Measurements from ENCODE around the gene EXOC3. TPM values are rescaled to one million over a fixed set of nuclear protein-coding genes. Genes with fewer than 3 reads are reported as not detected.

Gene EXOC3
- total RNA-seq, 2 donors from 2014 or later = 71.3 to 86.3 TPM

DNA sequence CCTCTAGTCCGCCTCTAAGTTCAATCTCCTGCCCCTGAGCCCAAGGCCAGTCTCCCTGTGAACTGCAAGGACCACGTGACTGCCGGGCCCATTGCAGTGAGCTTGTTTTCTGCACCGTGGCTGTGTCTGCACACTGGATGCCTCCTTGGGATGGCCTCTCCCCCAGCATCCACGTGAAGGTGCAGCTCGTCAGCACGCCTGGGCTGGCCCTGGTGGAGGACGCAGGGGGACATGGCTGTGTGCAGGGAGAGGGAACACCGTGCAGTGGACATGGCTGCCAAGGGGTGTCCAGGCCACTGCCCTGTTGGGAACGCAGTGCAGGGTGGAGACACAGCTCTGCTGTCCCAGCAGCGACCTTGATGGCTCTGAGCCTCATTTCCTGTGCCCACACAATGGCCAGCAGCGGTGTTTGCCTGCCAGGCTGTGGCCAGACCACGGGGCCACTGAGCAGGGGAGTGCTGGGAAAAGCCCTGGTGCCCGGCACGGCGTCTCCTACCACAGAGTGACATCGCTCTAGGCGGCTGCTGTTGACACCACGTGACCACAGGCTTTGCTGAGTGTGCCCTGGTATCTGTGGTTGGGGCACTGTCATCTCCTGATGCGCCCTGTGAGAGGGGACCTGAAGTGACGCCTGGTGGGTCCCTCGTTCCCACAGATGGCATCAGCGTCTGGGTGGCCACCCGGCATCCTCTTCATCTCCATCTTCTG, 26.9 kb upstream of the EXOC3 start:
- Mint-ChIP-seq H3K36me3 (ENCODE audit: low read depth) (no peaks in the 10 kb centered on the region), H3K27ac (no peak overlapping the region), H3K27me3 (peaks cover 17% of the 10 kb centered on the region), H3K4me3 (no peak overlapping the region), H3K4me1 (no peaks in the 10 kb centered on the region)
- no peak for ATAC-seq
- DNase-seq = no peak
- H3K9me3 ChIP-seq (ENCODE audit: control insufficient read depth, low read length, poor library complexity, severe bottlenecking) = no peaks in the 10 kb centered on the region

DNA sequence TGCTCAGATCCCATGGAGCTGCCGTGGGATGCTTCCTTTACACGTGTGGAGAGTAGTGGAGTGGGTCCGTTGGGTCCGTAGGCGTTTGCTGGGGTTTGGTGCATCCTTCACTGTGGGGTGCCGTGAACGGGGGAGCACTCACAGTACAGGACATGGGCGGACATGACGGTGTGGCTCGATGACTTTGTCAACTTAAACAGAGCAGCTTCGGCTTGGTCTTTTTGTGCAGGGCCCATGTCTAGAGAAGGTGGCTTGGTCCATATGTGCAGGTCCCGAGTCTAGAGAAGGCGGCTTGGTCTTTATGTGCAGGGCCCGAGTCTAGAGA, 26.4 kb upstream of the EXOC3 start:
- no peaks in the 10 kb centered on the region for H3K9me3 ChIP-seq (ENCODE audit: control insufficient read depth, low read length, poor library complexity, severe bottlenecking)
- ATAC-seq = no peak
- no peak overlapping the region for H3K27ac Mint-ChIP-seq
- DNase-seq = no peak
- H3K4me3 Mint-ChIP-seq = no peak overlapping the region
- no peaks in the 10 kb centered on the region for H3K4me1 Mint-ChIP-seq
- H3K36me3 Mint-ChIP-seq (ENCODE audit: low read depth) = no peaks in the 10 kb centered on the region
- H3K27me3 Mint-ChIP-seq = peaks cover 14% of the 10 kb centered on the region

DNA sequence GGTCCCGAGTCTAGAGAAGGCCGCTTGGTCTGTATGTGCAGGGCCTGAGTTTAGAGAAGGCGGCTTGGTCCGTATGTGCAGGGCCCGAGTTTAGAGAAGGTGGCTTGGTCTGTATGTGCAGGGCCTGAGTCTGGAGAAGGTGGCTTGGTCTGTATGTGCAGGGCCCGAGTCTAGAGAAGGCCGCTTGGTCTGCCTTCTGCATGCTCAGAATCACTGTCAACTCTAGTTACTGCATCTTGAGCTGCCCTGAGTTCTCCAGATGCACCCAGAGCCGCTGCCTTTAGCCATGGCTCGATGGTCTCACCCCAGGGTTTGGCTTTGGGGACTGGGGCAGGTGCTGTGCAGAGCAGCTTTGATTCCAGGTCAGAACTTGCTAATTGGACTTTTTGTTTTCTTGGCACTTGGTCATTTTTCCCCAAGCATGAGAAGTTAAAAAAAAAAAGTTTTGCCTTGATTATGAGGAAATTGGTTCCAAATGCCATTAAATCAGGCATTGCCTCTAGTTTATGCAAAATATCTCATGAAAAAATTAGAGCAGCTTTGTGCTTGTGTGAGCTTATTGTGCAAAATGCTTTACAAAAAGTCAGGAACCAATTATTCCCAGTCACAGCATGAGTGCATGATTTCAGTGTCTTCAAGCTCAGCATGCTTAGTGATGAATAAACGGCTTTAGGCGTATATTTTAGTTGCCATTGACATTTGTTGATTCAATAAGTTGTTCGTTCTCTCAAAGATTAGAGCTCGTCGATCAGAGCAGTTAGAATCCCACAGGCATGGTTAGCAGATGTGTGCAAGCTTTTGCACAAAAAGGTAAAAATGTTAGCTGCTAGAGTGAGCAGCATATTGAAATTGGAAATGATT, 25.4 kb upstream of the EXOC3 start:
- Mint-ChIP-seq H3K36me3 (ENCODE audit: low read depth) (no peaks in the 10 kb centered on the region), H3K4me3 (no peak overlapping the region), H3K27me3 (peaks cover 7% of the 10 kb centered on the region), H3K27ac (no peak overlapping the region), H3K4me1 (no peaks in the 10 kb centered on the region)
- no peak for DNase-seq
- H3K9me3 ChIP-seq (ENCODE audit: control insufficient read depth, low read length, poor library complexity, severe bottlenecking) = no peaks in the 10 kb centered on the region
- no peak for ATAC-seq

DNA sequence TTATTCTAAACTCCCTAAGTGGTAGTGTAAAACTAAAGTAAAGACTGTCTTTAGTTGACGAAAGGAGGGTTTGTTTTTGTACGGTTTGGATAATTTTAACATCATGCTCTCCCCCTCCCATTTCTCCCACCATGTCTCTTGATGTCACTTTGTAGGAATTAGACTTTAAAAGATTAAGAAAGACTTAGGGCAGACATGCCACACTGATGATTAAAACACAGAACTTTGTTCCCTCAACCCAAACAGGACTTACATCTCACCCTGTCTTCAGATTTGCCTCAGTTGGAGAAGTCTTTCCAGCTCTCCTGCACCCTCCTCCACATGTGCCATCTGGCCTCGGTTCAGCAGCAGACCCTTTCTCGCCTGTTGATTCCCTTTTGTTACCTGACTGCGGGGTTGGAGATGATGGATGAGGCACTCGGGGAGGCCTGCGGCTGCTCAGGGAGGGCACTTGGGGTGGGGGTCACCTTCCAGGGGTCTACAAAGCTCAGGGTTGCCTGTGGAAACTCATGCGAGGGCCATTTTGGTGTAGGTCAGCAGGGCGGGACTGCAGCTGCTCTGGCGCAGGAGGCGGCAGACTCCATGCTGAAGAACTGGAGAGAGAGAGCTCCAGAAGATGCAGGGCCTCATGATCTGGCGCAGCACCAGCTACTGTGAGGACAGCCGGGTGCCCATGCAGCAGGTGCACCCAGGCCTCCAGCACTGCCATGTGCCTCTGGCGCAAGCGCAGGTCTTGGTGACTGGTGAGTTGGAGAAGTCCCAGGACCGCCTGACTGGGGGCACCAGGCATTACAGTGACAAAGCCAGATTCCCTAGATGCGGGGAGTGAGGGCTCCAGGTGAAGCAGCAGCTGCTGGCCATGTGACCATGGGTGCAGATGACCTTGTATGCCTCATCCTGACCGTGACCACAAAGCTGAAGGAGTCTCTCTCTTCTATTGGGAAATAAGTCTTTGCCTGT, 24.5 kb upstream of the EXOC3 start:
- Mint-ChIP-seq H3K27ac (no peak overlapping the region), H3K4me3 (no peak overlapping the region), H3K36me3 (ENCODE audit: low read depth) (no peaks in the 10 kb centered on the region), H3K4me1 (no peaks in the 10 kb centered on the region), H3K27me3 (peaks cover 4% of the 10 kb centered on the region)
- no peaks in the 10 kb centered on the region for H3K9me3 ChIP-seq (ENCODE audit: control insufficient read depth, low read length, poor library complexity, severe bottlenecking)
- DNase-seq (no peak), ATAC-seq (no peak)

DNA sequence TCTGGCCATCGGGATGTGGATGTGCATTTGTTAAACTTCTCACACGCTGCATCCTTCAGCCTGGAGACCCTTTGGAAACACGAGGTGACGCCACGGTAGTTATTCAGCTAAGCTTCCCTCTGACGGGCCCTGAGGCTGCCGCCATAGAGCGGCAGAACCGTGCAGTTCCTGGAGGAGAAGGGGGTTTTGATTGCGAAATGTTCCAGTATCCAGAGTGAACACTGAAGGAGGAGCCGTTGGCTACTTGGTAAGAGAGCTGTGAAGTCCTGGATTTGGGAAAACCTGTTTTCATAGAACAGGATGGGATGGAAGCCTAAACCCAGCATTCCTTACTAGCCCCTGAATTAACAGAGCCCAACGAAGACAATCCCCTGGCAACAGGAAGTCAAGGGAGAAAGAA, 23.0 kb upstream of the EXOC3 start:
- DNase-seq (no peak), ATAC-seq (no peak)
- Mint-ChIP-seq H3K4me3 (no peak overlapping the region), H3K27me3 (no peaks in the 10 kb centered on the region), H3K27ac (no peak overlapping the region), H3K36me3 (ENCODE audit: low read depth) (no peaks in the 10 kb centered on the region), H3K4me1 (no peaks in the 10 kb centered on the region)
- H3K9me3 ChIP-seq (ENCODE audit: control insufficient read depth, low read length, poor library complexity, severe bottlenecking) = no peaks in the 10 kb centered on the region

DNA sequence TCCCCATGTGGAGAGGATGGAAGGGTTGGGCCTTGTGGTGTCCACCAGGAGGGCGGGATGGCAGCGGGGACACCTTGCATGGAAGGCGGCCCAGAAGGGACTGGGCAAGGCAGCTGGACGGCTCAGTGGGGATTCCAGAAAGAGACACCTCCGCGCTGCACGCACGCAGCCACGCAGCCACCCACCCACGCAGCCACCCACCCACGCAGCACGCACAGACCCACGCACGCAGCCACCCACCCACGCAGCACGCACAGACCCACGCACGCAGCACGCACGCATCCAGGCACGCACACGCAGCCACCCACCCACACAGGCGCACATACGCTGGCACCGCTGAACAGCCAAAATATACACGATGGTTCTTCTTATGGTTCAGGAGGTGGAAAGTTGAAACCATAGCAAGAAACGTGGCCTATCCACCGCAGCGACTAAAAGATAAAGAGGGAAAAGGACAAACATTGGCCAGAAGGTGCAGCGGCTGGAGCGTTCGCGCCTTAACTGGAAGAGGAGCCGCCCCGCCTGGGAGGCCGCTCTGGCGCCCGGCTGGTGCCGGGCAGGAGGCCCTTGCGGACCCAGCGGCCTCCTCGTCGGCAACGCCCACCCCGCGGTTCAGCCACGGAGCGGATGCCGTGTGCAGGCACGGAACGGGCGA, 22.2 kb upstream of the EXOC3 start:
- H3K36me3 Mint-ChIP-seq (ENCODE audit: low read depth) = no peaks in the 10 kb centered on the region
- ATAC-seq (no peak), DNase-seq (no peak)
- no peak overlapping the region for H3K27ac Mint-ChIP-seq
- no peak overlapping the region for H3K4me3 Mint-ChIP-seq
- H3K9me3 ChIP-seq (ENCODE audit: control insufficient read depth, low read length, poor library complexity, severe bottlenecking) = no peaks in the 10 kb centered on the region
- H3K27me3 Mint-ChIP-seq = peaks cover under 1% of the 10 kb centered on the region
- no peaks in the 10 kb centered on the region for H3K4me1 Mint-ChIP-seq

DNA sequence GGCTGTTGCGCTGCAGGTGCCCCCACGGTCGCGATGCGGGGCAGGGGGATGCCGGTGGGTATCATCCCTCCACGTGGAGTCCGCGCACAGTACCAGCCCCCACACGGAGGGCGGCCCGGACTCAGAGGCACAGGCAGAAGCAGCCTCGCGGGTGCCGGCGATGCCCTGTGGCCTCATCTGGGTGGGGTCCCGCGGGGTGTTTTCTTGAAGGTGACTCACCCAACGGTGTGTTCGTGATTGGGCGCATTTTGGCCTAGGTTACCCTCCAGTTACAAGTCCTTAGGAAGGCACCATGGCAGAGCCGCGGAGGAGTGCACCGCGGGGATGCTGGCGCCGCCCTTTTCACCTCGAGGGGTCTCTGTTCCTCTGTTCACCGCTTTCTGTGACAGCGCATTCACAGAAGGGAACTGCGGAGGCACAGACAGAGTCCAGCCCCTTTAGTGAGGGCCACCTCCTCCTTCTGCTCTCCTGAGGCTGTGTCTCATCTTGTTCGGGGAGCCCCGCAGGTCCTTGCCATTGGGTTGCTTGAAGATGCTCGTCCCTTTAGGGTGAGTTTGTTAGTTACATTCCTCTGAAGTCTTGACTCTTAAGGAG, 21.6 kb upstream of the EXOC3 start:
- Mint-ChIP-seq H3K4me3 (no peak overlapping the region), H3K4me1 (no peaks in the 10 kb centered on the region), H3K36me3 (ENCODE audit: low read depth) (peaks cover 4% of the 10 kb centered on the region), H3K27ac (no peak overlapping the region), H3K27me3 (peaks cover 7% of the 10 kb centered on the region)
- DNase-seq (no peak), ATAC-seq (no peak)
- H3K9me3 ChIP-seq (ENCODE audit: control insufficient read depth, low read length, poor library complexity, severe bottlenecking) = no peaks in the 10 kb centered on the region

DNA sequence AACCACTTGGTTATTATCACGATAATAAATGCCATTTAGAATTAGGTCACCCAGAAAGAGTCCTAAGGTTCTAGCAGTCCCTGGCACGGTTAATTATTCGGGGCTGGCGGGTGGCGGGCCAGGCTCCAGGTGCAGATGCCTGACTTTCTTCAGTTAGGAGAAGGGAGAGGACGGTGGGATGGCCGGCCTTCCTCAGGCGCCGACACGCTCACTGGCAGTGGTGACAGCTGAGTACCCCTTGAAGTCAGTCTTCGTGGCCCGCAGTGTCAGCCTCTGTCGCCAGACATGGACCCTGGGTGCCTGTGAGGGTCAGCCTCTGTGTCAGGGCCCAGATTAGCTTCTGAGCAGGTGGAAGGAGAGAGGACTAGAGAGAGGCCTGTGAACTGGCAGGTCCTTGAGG, 21.1 kb upstream of the EXOC3 start:
- H3K4me1 Mint-ChIP-seq = no peaks in the 10 kb centered on the region
- no peak overlapping the region for H3K27ac Mint-ChIP-seq
- no peak overlapping the region for H3K4me3 Mint-ChIP-seq
- DNase-seq = no peak
- peaks cover 12% of the 10 kb centered on the region for H3K27me3 Mint-ChIP-seq
- no peak for ATAC-seq
- H3K9me3 ChIP-seq (ENCODE audit: control insufficient read depth, low read length, poor library complexity, severe bottlenecking) = no peaks in the 10 kb centered on the region
- H3K36me3 Mint-ChIP-seq (ENCODE audit: low read depth) = peaks cover 5% of the 10 kb centered on the region

DNA sequence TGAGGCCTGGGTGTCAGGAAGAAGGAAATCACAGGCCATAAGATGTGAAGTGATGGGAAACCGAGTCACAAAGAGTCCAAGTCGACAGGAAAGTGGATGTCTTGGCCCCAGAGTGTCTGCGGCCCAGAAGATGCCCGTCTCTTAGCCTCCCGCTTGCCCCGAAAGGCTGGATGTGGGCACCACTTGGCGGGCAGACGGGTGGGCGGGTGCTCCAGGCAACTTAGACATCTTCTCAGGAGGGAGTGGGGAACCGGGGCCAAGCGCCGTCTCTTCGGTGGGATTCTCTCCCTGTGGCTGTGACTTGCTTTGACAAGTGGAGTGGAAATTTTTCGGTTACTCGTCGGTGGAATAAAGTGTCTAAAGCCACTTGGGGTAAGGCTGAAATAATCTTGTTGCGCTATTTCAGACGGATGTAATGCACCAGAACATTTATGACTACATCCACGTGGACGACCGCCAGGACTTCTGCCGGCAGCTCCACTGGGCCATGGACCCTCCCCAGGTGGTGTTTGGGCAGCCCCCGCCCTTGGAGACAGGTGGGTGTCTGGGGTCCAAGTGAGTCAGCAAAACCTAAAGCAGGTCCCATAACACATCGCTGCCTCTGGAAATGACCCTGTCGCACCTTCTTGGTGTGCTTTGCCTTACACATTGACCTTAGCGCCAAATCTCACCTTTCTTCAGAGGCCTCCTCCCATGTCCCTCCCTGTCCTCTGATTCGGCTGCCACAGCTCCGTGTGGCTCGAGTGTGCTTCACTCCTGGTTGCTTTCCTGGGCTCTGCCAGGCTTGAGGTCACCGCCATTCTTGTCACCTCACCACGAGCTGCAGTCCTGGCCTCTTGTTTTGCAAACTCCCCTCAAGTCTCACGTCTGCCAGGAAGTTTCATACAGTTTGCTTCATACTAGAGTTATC, 20.4 kb upstream of the EXOC3 start:
- peaks cover 5% of the 10 kb centered on the region for H3K36me3 Mint-ChIP-seq (ENCODE audit: low read depth)
- no peaks in the 10 kb centered on the region for H3K4me1 Mint-ChIP-seq
- no peaks in the 10 kb centered on the region for H3K9me3 ChIP-seq (ENCODE audit: control insufficient read depth, low read length, poor library complexity, severe bottlenecking)
- no peak for DNase-seq
- no peak overlapping the region for H3K4me3 Mint-ChIP-seq
- ATAC-seq = no peak
- H3K27ac Mint-ChIP-seq = no peak overlapping the region
- H3K27me3 Mint-ChIP-seq = peaks cover 12% of the 10 kb centered on the region

DNA sequence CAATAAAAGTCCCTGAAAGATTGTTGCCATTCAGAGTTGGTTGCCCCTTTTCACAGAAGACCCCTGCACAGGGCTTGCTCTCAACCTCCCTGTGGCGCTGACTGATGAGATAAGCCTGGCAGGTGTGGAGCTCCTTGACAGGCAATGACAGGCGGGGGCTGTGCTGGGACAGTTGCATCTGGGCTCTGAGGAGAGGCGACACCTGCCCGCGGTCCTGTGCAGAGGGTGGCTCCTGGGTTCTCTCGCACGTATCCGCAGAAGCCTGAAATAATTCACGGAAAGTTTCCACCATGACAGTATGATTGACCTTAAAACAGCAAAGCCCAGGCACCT, 19.8 kb upstream of the EXOC3 start:
- peaks cover 5% of the 10 kb centered on the region for H3K36me3 Mint-ChIP-seq (ENCODE audit: low read depth)
- no peak for ATAC-seq
- H3K4me1 Mint-ChIP-seq = no peaks in the 10 kb centered on the region
- no peak overlapping the region for H3K27ac Mint-ChIP-seq
- DNase-seq = no peak
- H3K9me3 ChIP-seq (ENCODE audit: control insufficient read depth, low read length, poor library complexity, severe bottlenecking) = no peaks in the 10 kb centered on the region
- H3K4me3 Mint-ChIP-seq = no peak overlapping the region
- peaks cover 17% of the 10 kb centered on the region for H3K27me3 Mint-ChIP-seq

DNA sequence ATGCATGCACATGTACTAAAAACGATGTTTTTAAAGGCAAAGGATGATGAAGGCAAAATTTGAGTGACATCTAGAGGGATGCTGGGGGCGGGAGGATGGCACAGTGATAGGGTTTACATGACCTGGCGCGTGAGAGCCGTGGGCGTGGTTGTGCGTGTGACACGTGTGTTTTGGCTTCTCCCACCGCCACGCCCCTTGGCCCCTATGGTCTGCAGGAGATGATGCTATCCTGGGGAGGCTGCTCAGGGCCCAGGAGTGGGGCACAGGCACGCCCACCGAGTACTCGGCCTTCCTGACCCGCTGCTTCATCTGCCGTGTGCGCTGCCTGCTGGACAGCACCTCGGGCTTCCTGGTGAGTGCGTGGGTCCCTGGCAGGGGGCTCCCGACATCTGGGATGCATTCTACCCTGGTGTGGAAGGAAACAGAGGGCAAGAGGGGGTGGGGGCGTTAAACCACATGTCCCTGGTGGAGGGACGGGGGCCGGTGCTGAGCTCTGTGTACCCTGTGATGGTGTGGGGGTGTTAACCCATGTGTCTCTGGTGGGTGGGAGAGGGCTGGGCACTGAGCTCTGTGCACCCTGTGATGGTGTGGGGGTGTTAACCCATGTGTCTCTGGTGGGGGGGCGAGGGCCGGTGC, 19.2 kb upstream of the EXOC3 start:
- peaks cover 20% of the 10 kb centered on the region for H3K27me3 Mint-ChIP-seq
- no peak overlapping the region for H3K4me3 Mint-ChIP-seq
- H3K36me3 Mint-ChIP-seq (ENCODE audit: low read depth) = peaks cover 5% of the 10 kb centered on the region
- no peaks in the 10 kb centered on the region for H3K9me3 ChIP-seq (ENCODE audit: control insufficient read depth, low read length, poor library complexity, severe bottlenecking)
- H3K4me1 Mint-ChIP-seq = no peaks in the 10 kb centered on the region
- no peak for DNase-seq
- ATAC-seq = no peak
- no peak overlapping the region for H3K27ac Mint-ChIP-seq

Data from T-helper 17 cell (primary cell).